ENCODE data around the gene COL9A1. TPM values are rescaled to one million over a fixed set of nuclear protein-coding genes. Genes with fewer than 3 reads are reported as not detected.

Gene COL9A1
- polyA plus RNA-seq, 3 donors, result not detected

DNA sequence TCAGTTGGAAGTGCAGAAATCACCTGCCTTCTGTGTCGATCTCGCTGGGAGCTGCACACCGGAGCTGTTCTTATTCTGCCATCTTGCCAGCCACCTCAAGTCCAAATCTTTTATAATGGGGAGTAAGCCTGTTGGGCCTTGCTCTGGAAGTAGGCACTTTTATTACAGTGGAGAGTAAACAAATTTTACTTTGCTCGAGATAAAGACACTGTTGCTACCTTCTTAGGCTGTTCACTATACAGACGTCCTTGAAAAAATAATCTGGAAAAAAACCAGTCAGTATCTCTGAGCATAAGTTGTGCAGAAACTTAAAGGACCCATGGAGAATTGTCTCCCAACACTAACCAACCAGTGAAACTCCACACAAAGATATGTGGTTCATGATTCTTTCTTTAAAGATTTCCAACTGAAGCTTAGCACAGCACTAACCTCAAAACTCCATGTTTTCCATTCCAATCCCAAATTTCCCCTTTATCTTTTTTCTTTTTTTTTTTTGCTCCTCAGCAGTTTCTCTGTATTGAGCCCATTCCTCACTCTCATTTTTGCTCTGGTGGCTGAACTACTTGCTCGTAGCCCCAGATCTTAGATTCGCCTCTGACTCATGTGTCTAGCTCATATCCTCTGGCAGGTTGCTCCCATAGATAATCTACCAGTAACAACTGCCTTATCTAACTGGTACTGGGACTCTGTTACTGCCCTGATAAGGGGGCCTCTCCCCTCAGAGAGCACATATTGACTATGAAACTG is 34.3 kb upstream of the COL9A1 start:
- Histone ChIP-seq H3K79me2 (ENCODE audit: insufficient read depth, low read length) (no peaks in the 10 kb centered on the region), H2AFZ (ENCODE audit: insufficient read depth, low read depth, low read length, poor library complexity, severe bottlenecking) (no peak overlapping the region), H3K9me3 (replicated peaks in 1 of 2; ENCODE audit: control insufficient read depth in 1 of 2, insufficient read depth in 1 of 2, low read length in 2 of 2) (peaks cover 4 to 9% of the 10 kb centered on the region in 2 donors), H3K4me3 (replicated peaks in 1 of 3; ENCODE audit: low read depth in 2 of 3, low read length in 3 of 3) (no peak overlapping the region), H3K36me3 (replicated peaks in 1 of 2; ENCODE audit: control insufficient read depth in 1 of 2, insufficient read depth in 2 of 2, low read length in 2 of 2) (no peaks in the 10 kb centered on the region), H3K4me2 (replicated peaks; ENCODE audit: extremely low read depth, low read length, poor library complexity, severe bottlenecking) (no peak overlapping the region), H3K4me1 (ENCODE audit: control insufficient read depth in 1 of 2, insufficient read depth in 2 of 2, low read length in 2 of 2) (no peaks in the 10 kb centered on the region), H3K9ac (ENCODE audit: insufficient read depth, low read length, poor library complexity, severe bottlenecking) (no peak overlapping the region), H4K20me1 (ENCODE audit: insufficient read depth, low read length) (no peaks in the 10 kb centered on the region), H3K27me3 (ENCODE audit: control insufficient read depth in 2 of 2, insufficient read depth in 2 of 2, low read length in 2 of 2) (no peaks in the 10 kb centered on the region), H3K27ac (ENCODE audit: low read depth in 1 of 2, low read length in 2 of 2) (no peak overlapping the region)
- TF ChIP-seq, protein P1, sequence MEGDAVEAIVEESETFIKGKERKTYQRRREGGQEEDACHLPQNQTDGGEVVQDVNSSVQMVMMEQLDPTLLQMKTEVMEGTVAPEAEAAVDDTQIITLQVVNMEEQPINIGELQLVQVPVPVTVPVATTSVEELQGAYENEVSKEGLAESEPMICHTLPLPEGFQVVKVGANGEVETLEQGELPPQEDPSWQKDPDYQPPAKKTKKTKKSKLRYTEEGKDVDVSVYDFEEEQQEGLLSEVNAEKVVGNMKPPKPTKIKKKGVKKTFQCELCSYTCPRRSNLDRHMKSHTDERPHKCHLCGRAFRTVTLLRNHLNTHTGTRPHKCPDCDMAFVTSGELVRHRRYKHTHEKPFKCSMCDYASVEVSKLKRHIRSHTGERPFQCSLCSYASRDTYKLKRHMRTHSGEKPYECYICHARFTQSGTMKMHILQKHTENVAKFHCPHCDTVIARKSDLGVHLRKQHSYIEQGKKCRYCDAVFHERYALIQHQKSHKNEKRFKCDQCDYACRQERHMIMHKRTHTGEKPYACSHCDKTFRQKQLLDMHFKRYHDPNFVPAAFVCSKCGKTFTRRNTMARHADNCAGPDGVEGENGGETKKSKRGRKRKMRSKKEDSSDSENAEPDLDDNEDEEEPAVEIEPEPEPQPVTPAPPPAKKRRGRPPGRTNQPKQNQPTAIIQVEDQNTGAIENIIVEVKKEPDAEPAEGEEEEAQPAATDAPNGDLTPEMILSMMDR (IDR thresholded peaks at IDR 0.05), result no peak
- H3K4me1 Mint-ChIP-seq, result no peaks in the 10 kb centered on the region
- intact Hi-C loops (cut with micrococcal nuclease), result no loop called here
- no peak overlapping the region for H3K4me3 Mint-ChIP-seq
- DNase-seq, result no peak
- peaks cover 4 to 28% (median 18%) of the 10 kb centered on the region in 7 donors for H3K9me3 Mint-ChIP-seq
- peaks cover 0 to 4% (median 2%) of the 10 kb centered on the region in 3 donors for H3K27me3 Mint-ChIP-seq (ENCODE audit: low read depth in 3 of 3)
- no peak overlapping the region for H3K27ac Mint-ChIP-seq
- no peaks in the 10 kb centered on the region for H3K36me3 Mint-ChIP-seq
- WGBS (ENCODE audit: insufficient coverage), result 89% methylated on average over 5 of the region's 7 CpGs

DNA sequence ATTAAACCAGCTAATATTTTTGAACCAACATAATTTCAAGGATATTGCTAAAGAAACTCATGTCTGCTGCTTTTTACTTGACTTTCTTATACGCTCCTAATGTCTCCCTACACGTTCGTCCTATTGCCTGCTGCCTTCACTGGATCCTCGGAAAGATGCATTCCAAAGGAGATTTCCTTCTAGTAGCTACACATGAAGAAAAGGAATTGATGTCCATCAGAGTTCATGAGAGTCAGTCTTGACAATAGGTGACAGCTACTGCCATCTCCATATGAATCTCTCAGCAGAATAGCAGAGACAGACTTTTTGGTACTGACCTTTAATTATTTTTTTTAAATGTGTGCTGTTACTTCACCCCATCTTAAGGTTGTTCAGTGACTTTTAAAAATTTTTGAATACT is 24.2 kb upstream of the COL9A1 start:
- H3K27me3 Mint-ChIP-seq (ENCODE audit: low read depth in 3 of 3), result peaks cover 0 to 7% (median 0%) of the 10 kb centered on the region in 3 donors
- 100% methylated on average over 4 of the region's 4 CpGs for WGBS (ENCODE audit: insufficient coverage)
- H3K4me3 Mint-ChIP-seq, result no peak overlapping the region
- no peaks in the 10 kb centered on the region for H3K79me2 ChIP-seq (ENCODE audit: insufficient read depth, low read length)
- H3K9ac ChIP-seq (ENCODE audit: insufficient read depth, low read length, poor library complexity, severe bottlenecking), result no peak overlapping the region
- no peaks in the 10 kb centered on the region for H3K4me1 Mint-ChIP-seq
- H4K20me1 ChIP-seq (ENCODE audit: insufficient read depth, low read length), result no peaks in the 10 kb centered on the region
- no peaks in the 10 kb centered on the region for H3K36me3 Mint-ChIP-seq
- no peak overlapping the region for H3K27ac ChIP-seq (ENCODE audit: low read depth in 1 of 2, low read length in 2 of 2)
- no peak overlapping the region for H2AFZ ChIP-seq (ENCODE audit: insufficient read depth, low read depth, low read length, poor library complexity, severe bottlenecking)
- H3K4me2 ChIP-seq (replicated peaks; ENCODE audit: extremely low read depth, low read length, poor library complexity, severe bottlenecking), result no peak overlapping the region
- intact Hi-C loops (cut with micrococcal nuclease), result no loop called here
- no peaks in the 10 kb centered on the region for H3K27me3 ChIP-seq (ENCODE audit: control insufficient read depth in 2 of 2, insufficient read depth in 2 of 2, low read length in 2 of 2)
- H3K27ac Mint-ChIP-seq, result no peak overlapping the region
- no peaks in the 10 kb centered on the region for H3K36me3 ChIP-seq (replicated peaks in 1 of 2; ENCODE audit: control insufficient read depth in 1 of 2, insufficient read depth in 2 of 2, low read length in 2 of 2)
- H3K9me3 Mint-ChIP-seq, result peaks cover 0 to 7% (median 1%) of the 10 kb centered on the region in 7 donors
- no peaks in the 10 kb centered on the region for H3K9me3 ChIP-seq (replicated peaks in 1 of 2; ENCODE audit: control insufficient read depth in 1 of 2, insufficient read depth in 1 of 2, low read length in 2 of 2)
- no peak overlapping the region for H3K4me3 ChIP-seq (replicated peaks in 1 of 3; ENCODE audit: low read depth in 2 of 3, low read length in 3 of 3)
- H3K4me1 ChIP-seq (ENCODE audit: control insufficient read depth in 1 of 2, insufficient read depth in 2 of 2, low read length in 2 of 2), result no peaks in the 10 kb centered on the region
- DNase-seq, result no peak
- TF ChIP-seq, protein P1 (IDR thresholded peaks at IDR 0.05), result no peak

Data from CD14-positive monocyte (primary cell).